PFSK-1 (cell line): ENCODE data around the gene TRAP1.

Experiments
- FOXP2 ChIP-seq: optimal IDR thresholded peaks from 2 replicates; pipeline ENCODE3; 2011; ENCODE audit warnings: borderline replicate concordance, control low read depth, inconsistent platforms; ENCODE audit not compliant: insufficient read depth; ENCODE audit errors: extremely low read length, extremely low read depth
- POLR2AphosphoS5 ChIP-seq: IDR thresholded peaks from 2 replicates; pipeline ENCODE4 v1.6.1; 2012; ENCODE audit warnings: low read depth, mild to moderate bottlenecking, control low read depth, low read length, moderate library complexity
- REST ChIP-seq, 2 experiments: IDR thresholded peaks; 2 replicates each; pipeline versions ENCODE4 v1.6.1 to v1.8.0; 2011 to 2012; ENCODE audit warnings: low read depth in 2 of 2, low read length in 2 of 2, control low read depth in 1 of 2, inconsistent platforms in 1 of 2, mild to moderate bottlenecking in 1 of 2, moderate library complexity in 1 of 2; ENCODE audit not compliant: insufficient read depth in 1 of 2
- SIN3A ChIP-seq: IDR thresholded peaks from 2 replicates; pipeline ENCODE4 v1.6.1; 2012; ENCODE audit warnings: mild to moderate bottlenecking, low read length, moderate library complexity, borderline replicate concordance; ENCODE audit not compliant: insufficient read depth
- TAF1 ChIP-seq: IDR thresholded peaks from 2 replicates; pipeline ENCODE4 v1.6.1; 2012; ENCODE audit warnings: low read length, control low read depth, borderline replicate concordance; ENCODE audit not compliant: insufficient read depth

Gene TRAP1

DNA sequence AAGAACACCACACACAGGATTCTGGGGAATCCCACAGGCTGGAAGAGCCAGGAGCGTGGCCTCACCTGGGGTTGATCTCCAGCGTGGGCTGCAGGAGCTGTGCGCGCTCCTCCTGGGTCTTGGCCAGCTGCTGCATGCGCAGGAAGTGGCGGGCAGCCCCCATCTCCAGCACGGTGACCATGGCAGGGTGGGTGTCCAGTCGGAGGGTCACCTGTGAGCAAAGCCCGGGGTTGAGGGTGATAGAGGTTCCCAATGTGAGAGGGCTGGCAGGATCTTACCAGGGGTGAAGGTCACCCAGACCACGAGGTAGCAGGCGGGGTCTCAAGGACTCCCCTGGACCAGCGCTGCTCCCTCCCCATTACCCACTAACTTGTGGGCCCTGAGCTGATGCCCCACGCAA is 55.4 kb downstream of the TRAP1 start:
- TF ChIP-seq REST (IDR thresholded peaks at IDR 0.05; ENCODE audit: insufficient read depth in 1 of 2, low read depth in 2 of 2, low read length in 2 of 2) (no peak), POLR2AphosphoS5 (no peak; the same call in 1 of the 2 replicates), TAF1 (no peak), FOXP2 (no peak), SIN3A (no peak)

- TF ChIP-seq POLR2AphosphoS5 = no peak
- TF ChIP-seq FOXP2 = no peak
- no peak for TF ChIP-seq SIN3A
- no peak for TF ChIP-seq REST (IDR thresholded peaks at IDR 0.05; ENCODE audit: insufficient read depth in 1 of 2, low read depth in 2 of 2, low read length in 2 of 2)
Measured at GRCh38 chr16:3661311-3661710, 56.0 kb downstream of the TRAP1 start.

GRCh38 chr16:3659251-3659650 is 58.1 kb downstream of the TRAP1 start:
- TF ChIP-seq REST (IDR thresholded peaks at IDR 0.05; ENCODE audit: insufficient read depth in 1 of 2, low read depth in 2 of 2, low read length in 2 of 2) = no peak
- TF ChIP-seq POLR2AphosphoS5 = no peak
- TF ChIP-seq SIN3A = no peak
- TF ChIP-seq TAF1 = no peak
- no peak for TF ChIP-seq FOXP2

DNA sequence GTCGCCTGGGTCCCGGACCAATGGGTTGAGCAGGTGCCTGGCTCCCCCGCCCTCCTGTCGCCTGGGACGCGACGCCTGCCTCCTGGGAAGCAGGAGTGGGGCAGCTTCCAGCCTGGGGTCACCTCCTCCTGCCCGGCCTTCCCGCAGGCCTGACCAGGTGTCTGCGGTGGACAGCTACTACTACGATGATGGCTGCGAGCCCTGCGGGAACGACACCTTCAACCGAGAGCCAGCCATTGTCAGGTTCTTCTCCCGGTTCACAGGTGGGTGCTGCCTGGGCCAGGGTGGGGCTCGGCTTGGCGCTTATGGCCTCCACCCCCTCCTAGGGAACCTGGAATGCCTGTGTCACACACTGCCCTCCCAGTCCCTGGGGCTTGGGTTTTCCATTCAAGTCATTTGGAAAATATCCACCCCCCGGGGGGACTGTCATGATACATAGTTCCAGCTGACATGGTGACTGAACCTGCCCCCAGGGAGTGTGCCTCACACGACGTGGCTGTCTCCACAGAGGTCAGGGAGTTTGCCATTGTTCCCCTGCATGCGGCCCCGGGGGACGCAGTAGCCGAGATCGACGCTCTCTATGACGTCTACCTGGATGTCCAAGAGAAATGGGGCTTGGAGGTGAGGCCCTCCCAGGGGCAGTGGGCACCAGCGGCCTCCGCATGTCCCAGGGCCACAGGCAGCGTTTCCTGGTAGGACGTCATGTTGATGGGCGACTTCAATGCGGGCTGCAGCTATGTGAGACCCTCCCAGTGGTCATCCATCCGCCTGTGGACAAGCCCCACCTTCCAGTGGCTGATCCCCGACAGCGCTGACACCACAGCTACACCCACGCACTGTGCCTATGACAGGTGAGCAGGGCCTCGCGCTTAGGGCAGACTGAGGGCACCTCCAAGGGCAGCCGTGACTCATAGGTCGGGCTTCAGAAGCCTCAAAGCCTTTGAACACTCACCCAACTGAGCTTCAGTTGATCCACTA is 60.5 kb downstream of the TRAP1 start:
- TF ChIP-seq POLR2AphosphoS5 (no peak), TAF1 (no peak), REST (IDR thresholded peaks at IDR 0.05; ENCODE audit: insufficient read depth in 1 of 2, low read depth in 2 of 2, low read length in 2 of 2) (no peak), SIN3A (no peak), FOXP2 (no peak)
